UCSD-AML1 (cell line): ENCODE results near the gene SGCA.

Experiments
- DNase-seq: peaks from one replicate; lab custom pipeline; 2025; ENCODE audit not compliant: unreplicated experiment; lab: John Stamatoyannopoulos, UW

Gene SGCA

DNA sequence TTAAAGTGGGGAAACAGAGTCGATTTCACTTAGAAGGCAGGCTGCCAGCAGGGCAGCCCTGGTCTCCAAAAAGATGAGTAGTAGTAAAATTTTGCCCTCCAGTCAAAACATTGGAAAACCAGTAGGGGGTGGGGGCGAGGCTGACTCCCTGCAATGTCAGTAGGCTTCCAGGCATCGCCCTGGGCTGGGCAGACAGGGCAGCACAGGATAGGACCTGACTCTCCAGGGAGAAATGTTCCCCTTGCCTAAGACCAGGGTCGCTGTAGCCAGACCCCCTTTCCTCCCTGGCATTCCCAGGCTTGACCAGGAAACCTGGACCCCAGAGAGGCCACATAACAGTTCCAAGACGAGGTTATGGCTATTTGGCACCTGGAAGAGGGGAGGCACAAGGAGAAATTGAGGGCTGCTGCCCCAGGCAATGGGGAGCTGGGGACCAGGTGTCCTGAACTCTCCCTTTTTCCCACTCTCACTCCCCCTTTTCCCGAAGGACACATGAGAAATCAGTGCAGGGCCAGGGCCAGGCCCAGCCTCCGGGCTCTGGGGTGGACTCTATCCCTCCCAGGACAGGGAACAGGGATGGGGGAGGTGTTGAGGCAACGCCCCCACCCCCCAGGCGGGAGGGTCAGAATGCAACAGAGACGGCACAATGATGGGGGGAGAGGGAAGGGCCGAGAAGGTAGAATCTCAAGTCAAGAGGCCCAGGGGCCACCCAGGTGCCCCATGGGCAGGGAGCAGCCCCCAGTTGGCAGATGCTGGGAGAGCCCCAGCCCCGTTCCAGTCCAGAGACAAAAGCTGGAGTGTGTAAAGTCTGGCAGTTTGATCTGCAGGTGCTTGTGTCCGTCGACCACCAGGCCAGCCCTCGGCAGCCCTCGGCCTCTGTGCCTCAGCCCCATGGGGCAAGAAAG lies 31.3 kb upstream of the SGCA start:
- DNase-seq, result no peak

DNA sequence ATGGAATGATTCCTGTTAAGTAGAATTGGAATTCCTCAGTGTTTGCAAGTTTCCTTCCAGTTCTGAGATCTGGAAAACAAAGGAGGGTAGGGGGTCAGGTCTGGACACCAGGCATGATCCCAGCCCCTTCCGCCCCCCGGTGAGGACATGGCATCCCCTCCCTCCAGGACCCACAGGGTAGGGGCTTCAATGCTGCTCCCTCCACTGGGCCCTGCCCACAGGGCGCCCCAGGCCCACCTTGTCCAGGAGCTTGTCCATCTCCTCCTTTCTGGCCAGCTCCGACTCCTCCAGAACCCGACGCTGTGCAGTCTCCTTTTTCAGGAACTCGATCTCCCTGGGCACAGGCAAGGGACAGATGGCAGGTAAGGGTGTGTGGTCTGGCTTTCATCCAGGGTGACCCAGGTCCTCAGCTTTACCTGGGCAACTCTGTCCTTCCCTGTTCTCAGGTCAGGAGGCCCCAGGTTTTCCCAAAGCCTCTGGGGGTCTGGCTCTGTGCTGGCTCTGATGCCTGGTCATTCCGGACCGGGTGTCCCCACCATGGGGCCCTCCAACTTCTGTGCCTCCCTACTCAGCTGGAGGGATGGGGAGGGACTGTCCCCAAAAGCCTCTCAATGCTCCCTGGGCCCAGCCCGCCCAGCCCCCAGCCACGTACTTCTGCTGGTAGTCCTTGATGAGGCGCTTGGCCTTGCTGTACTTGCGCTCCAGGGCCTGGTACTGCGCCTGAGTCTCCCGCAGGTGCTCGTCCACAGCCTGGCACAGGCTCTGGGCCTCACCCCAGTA lies 30.3 kb upstream of the SGCA start:
- no peak for DNase-seq

DNA sequence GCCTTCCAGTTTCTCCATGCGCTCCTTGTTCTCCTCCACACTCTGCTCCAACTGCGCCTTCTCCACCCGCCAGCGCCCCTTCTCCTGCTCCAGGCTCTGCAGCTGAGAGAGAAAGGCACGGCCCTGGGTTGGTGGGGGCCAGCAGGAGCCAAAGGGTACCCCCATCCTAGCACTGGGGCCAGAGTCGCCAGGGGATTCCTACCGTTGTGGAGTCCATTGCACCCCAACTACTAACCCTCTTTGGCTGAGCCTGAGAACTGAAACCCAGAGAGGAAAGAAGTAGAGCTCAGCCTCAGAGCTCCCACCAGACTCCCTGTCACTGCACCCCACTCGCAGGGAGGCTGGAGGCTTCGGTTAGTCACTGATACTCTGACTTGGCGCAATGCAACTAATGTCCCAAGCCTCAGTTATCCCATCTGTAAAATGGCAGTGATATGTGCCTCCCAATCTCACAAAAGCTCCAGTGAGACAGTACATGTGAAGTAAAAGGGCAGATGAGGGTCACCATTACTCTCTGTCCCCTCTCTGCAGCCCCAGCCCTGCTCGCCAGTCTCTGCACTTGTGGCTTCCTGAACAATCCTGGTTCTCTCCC lies 29.6 kb upstream of the SGCA start:
- no peak for DNase-seq

DNA sequence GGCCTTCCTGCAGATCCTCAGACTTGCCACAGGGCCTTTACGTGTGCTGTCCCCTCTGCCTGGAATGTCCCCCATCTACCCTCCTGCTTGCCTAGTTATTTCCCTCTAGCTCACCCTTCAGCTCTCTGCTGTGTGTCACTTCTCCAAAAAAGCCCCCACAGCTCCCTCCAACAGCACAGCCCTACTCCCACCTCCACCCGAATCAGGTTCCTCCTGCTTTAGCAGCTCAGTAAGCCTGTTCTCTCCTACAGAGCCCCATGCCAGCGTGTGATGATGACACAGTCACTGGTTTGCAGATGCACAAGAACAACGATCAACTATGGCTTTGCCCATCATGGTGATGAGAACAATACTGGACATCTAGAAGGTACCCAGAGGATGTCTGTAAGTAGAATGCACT lies 28.8 kb upstream of the SGCA start:
- DNase-seq, result no peak

DNA sequence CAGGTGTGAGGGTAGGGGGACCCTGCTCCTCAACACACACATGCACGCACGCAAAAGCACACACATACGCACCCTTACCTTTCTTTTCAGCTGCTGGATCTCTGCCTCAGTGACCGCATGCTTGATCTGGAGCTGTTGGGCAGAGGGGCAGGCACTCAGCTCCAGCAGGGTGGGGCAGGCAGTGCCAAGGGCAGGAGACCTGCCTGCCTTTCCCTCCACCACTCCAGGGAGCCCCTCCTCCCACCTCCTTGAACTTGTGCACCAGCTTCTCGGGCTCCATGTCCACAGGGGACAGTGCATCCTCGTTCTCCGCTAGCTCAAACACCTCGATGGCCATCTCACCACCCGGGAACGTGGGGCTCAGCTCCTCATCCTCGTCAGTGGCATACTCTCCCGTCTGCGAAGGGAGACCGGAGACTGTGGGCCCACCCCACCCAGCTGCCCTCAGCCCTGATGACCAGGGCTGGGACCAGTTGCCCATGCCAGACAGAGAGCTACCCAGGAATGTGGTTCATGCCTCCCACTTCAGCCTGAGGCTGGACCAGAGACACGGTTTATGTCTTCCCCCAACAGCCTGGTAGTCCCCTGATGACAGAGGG lies 26.5 kb upstream of the SGCA start:
- no peak for DNase-seq

DNA sequence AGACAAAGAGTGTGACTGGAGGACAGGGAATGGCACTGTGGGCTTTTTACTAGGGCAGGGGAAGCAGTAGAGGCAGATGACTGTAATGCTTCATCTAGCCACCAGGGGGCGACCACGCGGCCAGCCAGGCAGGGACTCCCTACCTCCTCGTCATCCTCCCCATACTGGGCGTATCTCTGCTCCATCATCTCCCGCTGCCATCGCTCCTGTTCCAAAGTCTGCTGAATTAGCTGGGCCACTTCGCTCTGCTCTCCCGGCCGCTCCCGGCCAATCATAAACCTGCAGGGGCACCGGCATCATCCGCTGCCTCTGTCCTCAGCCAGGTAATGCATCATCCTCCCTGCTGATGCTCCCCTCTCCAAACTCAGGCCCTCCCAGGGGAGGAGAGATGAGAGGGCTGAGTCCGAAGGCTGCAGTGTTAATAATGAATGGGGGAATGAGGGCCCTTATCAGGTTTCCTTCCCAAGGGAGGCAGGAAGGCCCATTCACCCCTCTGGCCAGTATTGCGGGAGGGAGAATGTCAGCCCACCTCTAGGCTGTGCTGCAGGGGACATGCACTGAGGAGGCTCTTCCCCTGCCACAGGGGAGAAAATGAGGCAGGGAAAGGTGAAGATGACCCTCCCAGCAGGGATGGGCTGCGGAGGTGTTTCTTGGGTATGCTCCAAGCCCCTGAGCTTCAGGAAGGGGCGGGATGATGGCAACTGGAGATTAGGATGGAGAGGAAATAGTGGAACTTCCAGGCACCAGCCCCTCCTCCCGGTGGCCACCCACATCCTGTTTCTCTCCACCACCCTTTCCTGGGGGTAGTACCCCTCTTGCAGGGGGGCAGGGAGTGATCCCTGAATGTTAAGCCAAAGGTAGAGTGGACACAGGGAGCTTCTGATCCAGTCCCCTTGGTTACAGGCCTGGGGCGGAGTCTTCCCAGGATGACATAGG lies 25.6 kb upstream of the SGCA start:
- DNase-seq, result peak; percentile 85

DNA sequence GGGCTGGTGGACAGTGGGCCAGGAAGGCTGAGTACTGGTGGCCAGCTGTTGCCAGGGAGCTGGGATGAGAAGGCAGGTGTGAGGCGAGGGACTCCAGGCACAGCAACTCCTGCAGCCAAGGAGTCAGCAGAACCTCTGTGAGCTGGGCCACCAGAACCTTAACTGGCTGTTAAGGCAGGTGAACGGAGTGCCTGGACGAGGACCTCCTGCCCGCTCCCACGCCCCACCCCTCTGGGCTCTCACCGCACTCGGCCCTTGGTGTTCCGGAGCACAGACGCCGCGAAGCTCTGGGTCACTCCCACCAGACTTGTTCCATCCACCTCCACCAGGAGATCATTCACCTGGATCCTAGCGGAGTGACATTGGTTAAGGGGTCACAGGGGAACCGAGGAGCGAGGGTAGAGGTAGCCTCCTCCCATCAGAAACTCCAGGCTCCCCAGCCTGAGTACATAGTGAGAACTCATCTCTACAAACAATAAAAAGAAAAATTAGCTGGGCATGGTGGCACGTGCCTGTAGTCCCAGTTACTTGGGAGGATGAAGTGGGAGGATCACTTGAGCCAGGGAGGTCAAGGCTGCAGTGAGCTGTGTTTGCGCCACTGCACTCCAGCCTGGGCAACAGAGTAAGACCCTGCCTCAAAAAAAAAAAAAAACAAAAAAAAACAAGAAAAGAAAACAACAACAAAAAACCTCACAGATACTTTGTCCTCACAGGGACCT lies 24.6 kb upstream of the SGCA start:
- DNase-seq, result no peak

DNA sequence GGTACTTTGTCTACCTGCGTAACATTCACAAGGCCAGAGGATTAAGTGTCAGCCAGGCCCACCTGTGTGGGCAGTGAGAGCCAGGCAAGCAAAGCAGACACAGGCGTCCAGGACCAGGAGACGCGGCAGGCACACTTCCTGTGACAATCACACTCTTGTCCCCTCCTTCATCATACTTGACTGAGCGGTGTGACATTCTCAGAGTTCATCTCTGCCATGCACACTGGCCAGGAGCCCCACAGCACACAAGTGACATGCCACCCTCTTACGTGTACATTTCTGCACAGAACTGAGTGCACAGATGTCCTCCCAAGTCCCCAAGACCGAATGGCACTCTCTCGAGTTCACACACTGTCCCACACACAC lies 24.1 kb upstream of the SGCA start:
- no peak for DNase-seq

DNA sequence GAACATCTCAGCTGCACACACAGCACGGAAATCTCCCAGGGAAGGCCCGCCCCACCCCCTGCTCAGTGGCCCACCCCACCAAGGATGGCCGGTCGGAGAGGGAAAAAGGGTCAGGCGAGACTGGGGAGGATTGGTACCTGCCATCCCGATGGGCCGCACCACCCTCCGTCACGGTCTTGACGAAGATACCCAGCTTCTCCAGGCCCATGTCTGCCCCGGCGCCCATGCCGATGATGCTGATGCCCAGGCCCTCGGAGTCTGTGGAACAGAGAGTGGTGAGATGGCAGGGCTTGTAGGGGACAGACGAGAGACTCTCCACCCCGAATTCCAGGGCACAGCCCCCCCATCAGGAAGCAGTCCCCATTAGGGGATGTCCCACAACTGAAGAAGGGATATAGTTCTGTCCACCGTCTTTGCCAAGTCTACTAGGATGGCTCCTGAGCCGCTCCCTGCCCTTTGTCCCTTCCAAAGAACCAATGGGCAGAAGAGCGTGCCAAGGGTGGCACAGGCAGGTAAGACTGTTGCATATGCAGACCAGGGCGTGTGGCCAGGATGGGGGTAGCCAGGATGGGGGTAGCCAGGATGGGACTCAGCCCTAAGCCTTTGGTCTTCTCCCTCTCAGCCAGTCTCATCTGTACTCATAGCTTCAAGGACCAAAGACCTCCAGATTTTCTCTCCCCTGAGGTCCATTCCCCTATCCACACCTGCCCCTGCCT lies 22.2 kb upstream of the SGCA start:
- no peak for DNase-seq

DNA sequence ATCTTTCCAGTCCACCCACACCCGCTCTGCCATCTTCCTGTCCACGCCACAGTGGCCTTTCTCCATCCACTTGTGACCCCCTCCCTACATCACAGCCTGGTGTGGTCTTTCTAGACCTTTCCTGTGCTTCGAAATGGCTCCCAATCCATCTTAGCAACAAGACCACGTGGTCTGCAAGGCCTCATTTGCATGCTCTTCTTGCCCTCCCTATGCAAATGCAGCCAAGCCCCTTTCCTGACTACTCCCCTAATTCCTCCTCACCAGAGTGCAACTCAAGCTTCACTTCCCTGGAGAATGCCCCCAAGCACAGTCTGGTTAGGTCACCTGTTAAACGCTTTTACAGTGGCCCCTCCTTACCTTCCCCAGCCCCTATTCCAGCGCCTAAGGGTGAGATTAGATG lies 21.4 kb upstream of the SGCA start:
- no peak for DNase-seq

DNA sequence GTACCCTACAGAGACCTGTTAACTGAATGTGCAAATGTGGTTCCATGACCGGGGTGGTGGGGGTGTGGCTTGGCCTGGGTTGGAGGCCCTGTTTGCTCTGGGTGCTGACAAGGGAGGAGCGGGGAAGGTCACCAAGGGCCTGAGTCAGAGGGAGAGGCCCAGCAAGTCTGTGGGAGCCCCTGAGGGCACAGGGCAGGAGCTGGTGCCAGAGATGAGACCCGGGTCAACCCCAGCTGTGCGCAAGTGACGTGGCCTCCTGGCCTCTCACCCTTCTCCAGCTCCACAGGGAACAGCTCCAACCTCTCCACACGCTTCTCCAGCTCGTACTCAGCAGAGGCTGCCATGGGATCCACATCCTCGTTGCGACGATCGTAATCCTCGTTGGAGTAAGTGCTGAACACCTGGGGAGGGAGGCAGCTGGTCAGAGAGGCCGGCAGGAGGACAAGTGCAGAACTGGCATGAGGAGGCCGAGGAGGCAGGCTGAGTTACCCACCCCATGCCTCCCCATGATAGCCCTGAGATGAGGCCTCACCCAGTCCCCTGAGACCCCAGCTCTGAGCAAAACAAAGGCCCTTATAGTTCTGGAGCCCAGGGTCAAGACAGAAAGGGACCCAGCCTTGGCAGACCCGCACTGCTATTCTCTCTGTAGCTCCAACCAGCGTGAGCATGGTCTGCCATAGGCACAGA lies 20.8 kb upstream of the SGCA start:
- no peak for DNase-seq

DNA sequence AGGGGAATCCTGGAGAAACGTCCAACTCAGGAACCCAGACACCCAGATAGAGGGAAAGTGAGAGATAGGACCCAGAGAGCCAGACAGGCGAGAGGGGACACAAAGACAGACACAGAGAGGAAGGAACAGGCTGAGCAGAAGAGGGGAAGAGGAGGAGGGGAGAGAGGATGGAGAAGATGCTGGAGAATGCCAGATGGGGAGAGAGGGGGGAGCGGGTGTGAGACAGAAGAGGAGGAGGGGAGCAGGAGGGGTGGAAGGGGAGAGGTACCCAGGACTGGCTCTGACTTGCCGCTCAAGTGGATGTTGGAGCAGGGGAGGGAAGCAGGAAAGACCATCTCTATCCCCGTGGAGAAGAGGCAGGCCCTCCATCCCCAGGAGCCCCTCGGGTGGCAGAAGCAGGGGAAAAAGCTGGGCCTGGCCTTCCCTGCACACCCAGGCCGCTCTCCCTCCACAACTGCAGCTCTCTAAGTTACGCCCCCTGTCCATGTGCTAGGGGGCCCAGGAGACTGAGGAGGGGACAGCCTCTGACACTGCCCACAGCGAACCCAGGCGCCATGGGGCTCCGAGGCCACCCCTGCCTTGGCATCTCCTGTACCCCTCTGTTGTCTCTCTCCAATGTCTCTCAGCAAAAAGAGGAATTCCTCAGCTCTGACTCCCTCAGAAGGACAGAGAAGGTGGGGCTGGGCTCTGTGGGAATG lies 20.1 kb upstream of the SGCA start:
- no peak for DNase-seq

DNA sequence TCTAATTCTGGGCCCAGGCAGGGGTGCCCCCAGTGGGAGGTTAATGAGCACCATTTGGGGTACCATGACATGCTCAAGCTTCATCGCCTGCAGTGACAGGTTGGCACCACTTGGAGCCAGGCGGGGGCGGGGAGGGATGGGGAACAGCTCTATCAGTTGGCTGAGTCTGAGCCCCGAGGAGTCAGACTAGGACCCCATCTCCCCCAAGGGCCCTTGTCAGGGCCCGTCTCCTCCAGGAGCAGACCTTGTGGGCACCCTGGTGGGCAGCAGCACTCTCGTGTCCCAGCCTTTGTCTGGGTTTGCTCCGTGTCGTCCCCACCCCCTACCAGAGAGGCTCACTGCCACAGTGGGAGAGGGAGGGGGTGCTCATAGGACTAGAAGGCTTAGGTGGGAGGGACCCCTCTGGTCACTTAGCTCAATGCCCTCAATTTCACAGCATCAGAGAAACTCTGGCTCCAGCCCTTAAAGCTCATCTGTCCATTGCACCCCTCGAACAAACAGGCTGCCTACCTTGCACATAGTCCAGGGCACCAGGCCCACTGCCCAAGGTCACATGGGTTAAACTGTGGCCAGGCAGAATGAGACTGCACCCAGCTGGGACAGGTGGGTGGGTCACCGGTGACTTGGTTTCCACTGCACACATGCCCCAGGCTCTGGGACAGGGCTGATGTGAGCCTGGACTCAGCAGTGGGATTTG lies 19.4 kb upstream of the SGCA start:
- no peak for DNase-seq

DNA sequence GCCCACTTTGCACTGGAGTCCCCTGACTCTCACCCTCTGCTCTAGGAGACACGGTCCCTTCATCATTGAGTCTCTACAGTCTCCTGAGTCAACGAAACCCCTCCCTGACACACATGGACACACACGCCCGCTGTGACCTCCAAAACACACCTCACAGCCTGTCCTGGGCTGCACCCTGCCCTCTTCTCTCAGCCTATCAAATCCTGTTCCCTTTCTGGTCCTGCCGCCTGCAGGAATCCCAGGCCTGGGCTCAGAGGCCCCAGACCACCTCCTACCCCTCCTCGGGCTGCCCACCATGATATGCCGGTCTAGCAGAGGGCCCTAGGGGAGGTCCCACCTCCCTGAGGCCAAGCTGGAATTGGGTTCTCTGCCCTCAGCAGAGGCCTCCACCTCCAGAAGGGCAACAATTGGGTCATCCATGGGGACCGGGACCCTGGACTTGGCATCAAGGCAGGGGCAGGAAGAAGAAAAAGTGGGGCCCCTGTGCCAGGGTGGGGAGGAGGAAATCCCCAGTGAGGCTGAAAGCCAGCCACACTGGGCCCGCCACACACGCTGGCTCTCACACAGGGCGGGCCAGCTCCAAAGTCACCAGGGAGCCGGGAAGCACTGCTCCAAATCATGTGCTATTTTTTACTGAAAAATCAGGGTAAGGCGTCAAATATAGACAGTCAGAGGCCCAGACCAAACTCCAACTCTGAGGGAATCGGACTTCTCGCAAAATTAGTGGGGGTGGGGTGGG lies 18.7 kb upstream of the SGCA start:
- DNase-seq, result no peak

DNA sequence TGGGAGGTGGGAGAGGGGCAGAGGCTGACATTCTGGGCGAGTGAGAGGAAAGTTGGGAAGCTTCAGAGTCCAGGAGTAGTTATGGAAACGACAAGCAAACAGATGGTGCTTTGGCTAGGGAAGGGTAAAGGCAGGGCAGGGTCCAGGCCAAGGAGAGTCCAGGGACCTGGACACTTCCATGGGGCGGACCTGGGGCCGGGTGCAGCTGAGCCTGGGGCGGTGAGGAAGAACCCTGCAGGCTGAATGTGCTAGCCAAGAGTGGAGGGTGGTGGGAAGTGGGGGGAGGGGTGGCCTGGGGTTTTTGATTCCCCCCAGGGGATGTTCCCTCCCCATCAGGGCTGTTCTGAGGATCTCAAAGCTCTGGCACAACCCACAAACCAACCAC lies 18.0 kb upstream of the SGCA start:
- DNase-seq, result no peak

DNA sequence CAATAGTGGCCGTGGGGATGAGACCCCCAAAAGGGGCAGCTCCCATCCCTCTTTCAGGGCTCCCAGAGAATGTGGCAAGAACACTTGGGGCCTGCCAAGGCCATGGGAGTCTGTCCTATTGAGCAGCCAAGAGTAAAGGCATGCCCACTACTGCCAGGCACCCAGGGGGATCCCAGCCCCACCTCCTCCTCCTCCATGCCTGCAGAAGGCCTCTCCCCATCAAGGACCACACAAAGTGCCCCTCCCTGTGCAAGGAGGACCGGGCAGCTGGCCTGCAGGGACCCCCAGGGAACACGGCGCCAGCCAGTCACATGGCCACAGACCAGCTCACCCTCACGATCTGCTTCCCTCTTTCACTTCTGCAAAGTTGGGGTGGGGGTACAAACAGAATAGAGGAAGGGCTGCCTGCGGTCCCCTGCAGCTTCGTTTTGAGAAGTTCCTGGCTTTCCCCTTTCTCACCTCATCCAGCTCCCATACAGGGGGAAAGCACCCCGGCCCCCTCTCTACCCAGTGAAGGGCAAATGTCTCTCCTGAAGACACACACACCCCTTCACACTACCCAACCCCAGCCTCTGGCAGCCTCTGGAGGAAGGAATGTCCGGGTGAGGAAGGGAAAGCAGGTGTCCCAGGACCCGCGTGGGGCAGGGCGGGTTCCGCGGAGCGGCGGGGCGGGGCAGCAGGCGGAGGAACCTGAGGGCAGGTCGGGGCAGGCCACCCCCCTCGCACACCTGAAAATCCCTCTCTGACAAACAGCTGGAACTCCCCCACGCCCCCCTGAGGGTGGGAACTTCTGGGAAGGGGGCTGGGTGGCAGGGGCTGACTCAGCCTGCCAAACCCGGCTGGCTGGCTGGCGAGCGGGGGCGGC lies 17.3 kb upstream of the SGCA start:
- peak; percentile 48 for DNase-seq
